GM13976 (cell line): ENCODE results near the gene SLC15A5.

Experiments used
- DNase-seq: peaks from one replicate; pipeline ENCODE4 v3.0.0; 2012; ENCODE audit warnings: low spot score
- CTCF ChIP-seq: IDR thresholded peaks from 2 replicates; pipeline ENCODE4 v1.5.1; 2012; ENCODE audit warnings: borderline replicate concordance, mild to moderate bottlenecking; ENCODE audit not compliant: insufficient read depth; ENCODE audit errors: extremely low read depth, missing control alignments, control extremely low read depth
- in situ Hi-C: fragments of 300-500 bp; cut with MboI; formaldehyde crosslinking; loops from one replicate; pipeline ENCODE4 v1.12.0; 2022; ENCODE audit warnings: low sequenced_read_pairs, mixed read lengths, inconsistent platforms; ENCODE audit not compliant: unreplicated experiment

The SLC15A5 gene

GRCh38 chr12:16211731-16212130 is 65.8 kb downstream of the SLC15A5 start:
- in situ Hi-C loops, result no loop called here

GRCh38 chr12:16198884-16199283 is 78.6 kb downstream of the SLC15A5 start:
- in situ Hi-C loops, result no loop called here
- TF ChIP-seq CTCF, result no peak
- no peak for DNase-seq

More at GRCh38 chr12:16211731-16212130, 65.8 kb downstream of the SLC15A5 start:
- no peak for TF ChIP-seq CTCF
- no peak for DNase-seq

- DNase-seq, result no peak
- in situ Hi-C loops, result no loop called here
- TF ChIP-seq CTCF, result no peak
These were observed 79.9 kb downstream of the SLC15A5 start for GRCh38 chr12:16197600-16197999.

GRCh38 chr12:16189849-16190248 is 87.6 kb downstream of the SLC15A5 start:
- no peak for DNase-seq
- no peak for TF ChIP-seq CTCF
- in situ Hi-C loops, result no loop called here

GRCh38 chr12:16187660-16188059 is 89.8 kb downstream of the SLC15A5 start:
- in situ Hi-C loops, result no loop called here
- no peak for DNase-seq
- TF ChIP-seq CTCF, result no peak

GRCh38 chr12:16184681-16185080 is 92.8 kb downstream of the SLC15A5 start:
- TF ChIP-seq CTCF, result no peak
- in situ Hi-C loops, result no loop called here
- no peak for DNase-seq

- TF ChIP-seq CTCF, result no peak
- no peak for DNase-seq
- in situ Hi-C loops, result no loop called here
These were observed 93.9 kb downstream of the SLC15A5 start for GRCh38 chr12:16183541-16183940.
